Endothelial cell of umbilical vein (primary cell): ENCODE measurements around the gene TRIM69.

Experiments used
- EZH2 ChIP-seq: IDR thresholded peaks from 2 replicates; pipeline ENCODE4 v1.6.1; 2012; ENCODE audit warnings: borderline replicate concordance, low read depth, mild to moderate bottlenecking, moderate library complexity, low read length, inconsistent platforms; ENCODE audit not compliant: severe bottlenecking
- FOS ChIP-seq: IDR thresholded peaks from 2 replicates; pipeline ENCODE4 v1.6.1; 2011; ENCODE audit warnings: mild to moderate bottlenecking, low read length, moderate library complexity, borderline replicate concordance; ENCODE audit not compliant: insufficient read depth
- GATA2 ChIP-seq: IDR thresholded peaks from 2 replicates; pipeline ENCODE4 v1.7.0; 2011; ENCODE audit warnings: low read depth, mild to moderate bottlenecking, moderate library complexity, mixed read lengths, low read length; ENCODE audit not compliant: insufficient read length, insufficient read depth
- JUN ChIP-seq: IDR thresholded peaks from 2 replicates; pipeline ENCODE4 v1.6.1; 2011; ENCODE audit warnings: borderline replicate concordance, low read depth; ENCODE audit not compliant: insufficient read length, insufficient read depth
- POLR2A ChIP-seq: IDR thresholded peaks from 2 replicates; pipeline ENCODE4 v1.6.1; 2012; ENCODE audit warnings: low read depth, mild to moderate bottlenecking, control low read depth, low read length
- POLR2AphosphoS5 ChIP-seq: IDR thresholded peaks from 2 replicates; pipeline ENCODE4 v1.6.1; 2012; ENCODE audit warnings: low read depth, mild to moderate bottlenecking, control low read depth, low read length, moderate library complexity; ENCODE audit not compliant: insufficient read depth
- TF ChIP-seq, protein P1 (sequence below), 2 donors: IDR thresholded peaks; 1 replicate in 1 of 2; 2 replicates in 1 of 2; pipeline ENCODE4 v1.5.1; 2011; ENCODE audit warnings: low read length in 2 of 2, mild to moderate bottlenecking in 2 of 2, moderate library complexity in 2 of 2, control low read depth in 1 of 2, inconsistent platforms in 1 of 2, low read depth in 1 of 2; ENCODE audit not compliant: insufficient read depth in 1 of 2; ENCODE audit errors: extremely low read depth in 1 of 2
- TF ChIP-seq, protein P2 (sequence below): IDR thresholded peaks from 2 replicates; pipeline ENCODE4 v1.6.1; 2011; ENCODE audit not compliant: insufficient read depth, insufficient read length

DNA sequence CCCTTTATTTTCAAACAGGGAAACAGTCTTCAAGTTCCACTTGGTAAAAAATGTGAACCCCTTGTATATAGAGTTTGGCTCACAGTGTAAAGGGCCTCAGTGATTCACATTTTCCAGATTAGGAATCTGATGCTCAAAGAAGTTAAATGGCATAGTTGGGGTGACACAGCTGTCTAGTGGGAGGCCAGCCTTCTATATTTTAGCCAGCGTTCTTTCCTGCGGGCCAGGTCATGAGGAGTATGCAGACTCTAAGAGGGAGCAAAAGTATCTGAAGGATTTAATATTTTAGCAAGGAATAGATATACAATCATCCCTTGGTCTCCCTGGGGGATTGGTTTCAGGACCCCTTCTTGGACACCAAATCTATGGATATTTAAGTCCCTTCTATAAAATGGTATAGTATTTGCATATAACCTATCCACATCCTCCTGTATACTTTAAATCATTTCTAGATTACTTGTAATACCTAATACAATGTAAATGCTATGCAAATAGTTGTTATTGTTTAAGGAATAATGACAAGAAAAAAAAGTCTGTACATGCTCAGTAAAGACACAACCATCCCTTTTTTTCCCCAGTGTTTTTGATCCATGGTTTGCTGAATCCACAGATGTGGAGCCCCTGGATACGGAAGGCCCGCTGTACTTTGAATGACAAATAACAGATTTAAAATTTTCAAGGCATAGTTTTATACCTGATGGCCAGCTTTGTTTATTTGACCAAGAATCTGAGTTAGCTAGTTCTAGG is 18.0 kb upstream of the TRIM69 start:
- TF ChIP-seq, protein P1, sequence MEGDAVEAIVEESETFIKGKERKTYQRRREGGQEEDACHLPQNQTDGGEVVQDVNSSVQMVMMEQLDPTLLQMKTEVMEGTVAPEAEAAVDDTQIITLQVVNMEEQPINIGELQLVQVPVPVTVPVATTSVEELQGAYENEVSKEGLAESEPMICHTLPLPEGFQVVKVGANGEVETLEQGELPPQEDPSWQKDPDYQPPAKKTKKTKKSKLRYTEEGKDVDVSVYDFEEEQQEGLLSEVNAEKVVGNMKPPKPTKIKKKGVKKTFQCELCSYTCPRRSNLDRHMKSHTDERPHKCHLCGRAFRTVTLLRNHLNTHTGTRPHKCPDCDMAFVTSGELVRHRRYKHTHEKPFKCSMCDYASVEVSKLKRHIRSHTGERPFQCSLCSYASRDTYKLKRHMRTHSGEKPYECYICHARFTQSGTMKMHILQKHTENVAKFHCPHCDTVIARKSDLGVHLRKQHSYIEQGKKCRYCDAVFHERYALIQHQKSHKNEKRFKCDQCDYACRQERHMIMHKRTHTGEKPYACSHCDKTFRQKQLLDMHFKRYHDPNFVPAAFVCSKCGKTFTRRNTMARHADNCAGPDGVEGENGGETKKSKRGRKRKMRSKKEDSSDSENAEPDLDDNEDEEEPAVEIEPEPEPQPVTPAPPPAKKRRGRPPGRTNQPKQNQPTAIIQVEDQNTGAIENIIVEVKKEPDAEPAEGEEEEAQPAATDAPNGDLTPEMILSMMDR (IDR thresholded peaks at IDR 0.05; ENCODE audit: extremely low read depth in 1 of 2, insufficient read depth in 1 of 2, low read depth in 1 of 2, low read length in 2 of 2), result no peak
- TF ChIP-seq, protein P2, sequence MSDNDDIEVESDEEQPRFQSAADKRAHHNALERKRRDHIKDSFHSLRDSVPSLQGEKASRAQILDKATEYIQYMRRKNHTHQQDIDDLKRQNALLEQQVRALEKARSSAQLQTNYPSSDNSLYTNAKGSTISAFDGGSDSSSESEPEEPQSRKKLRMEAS, result no peak
- TF ChIP-seq POLR2A (no peak), EZH2 (no peak), POLR2AphosphoS5 (no peak), FOS (no peak), GATA2 (no peak), JUN (no peak)
